Sigmoid colon (tissue), 7 donors: ENCODE data around the gene CPEB1. TPM values are rescaled to one million over a fixed set of nuclear protein-coding genes. Genes with fewer than 3 reads are reported as not detected.

Source experiments
- DNase-seq: peaks from one replicate; pipeline ENCODE4 v3.0.0-alpha.2; 2019
- H3K27ac ChIP-seq, 4 donors: fragments of 200-600 bp; sonication (generic); one replicate each; pipeline ENCODE4 v1.5.1; 2016 to 2019; ENCODE audit warnings: mild to moderate bottlenecking in 1 of 4
- H3K27me3 ChIP-seq, 3 donors: fragments of 200-600 bp; sonication (generic); one replicate each; pipeline ENCODE4 v1.5.1; 2019; ENCODE audit warnings: mild to moderate bottlenecking in 1 of 3
- H3K36me3 ChIP-seq, 4 donors: fragments of 200-600 bp; sonication (generic); one replicate each; pipeline ENCODE4 v1.5.1; 2016 to 2019
- H3K4me1 ChIP-seq, 4 donors: fragments of 200-600 bp; sonication (generic); one replicate each; pipeline ENCODE4 v1.5.1; 2017 to 2019
- H3K4me3 ChIP-seq, 4 donors: fragments of 200-600 bp; sonication (generic); one replicate each; pipeline ENCODE4 v1.5.1; 2017 to 2019; ENCODE audit warnings: mild to moderate bottlenecking in 2 of 4, moderate library complexity in 1 of 4
- H3K9me3 ChIP-seq, 4 donors: fragments of 200-600 bp in 3 of 4; sonication (generic) in 3 of 4; one replicate each; pipeline versions ENCODE4 v1.5.1 to v1.6.1; 2013 to 2019
- EP300 ChIP-seq, 4 donors: sonication (generic); formaldehyde crosslinking; IDR thresholded peaks; one replicate each; pipeline ENCODE4 v1.6.1; 2017; ENCODE audit warnings: antibody characterized with exemption in 4 of 4
- POLR2A ChIP-seq, 2 donors: fragments of 450-650 bp; IDR thresholded peaks; one replicate each; pipeline ENCODE4 v1.6.1; 2016; ENCODE audit warnings: antibody characterized with exemption in 2 of 2, mild to moderate bottlenecking in 2 of 2, moderate library complexity in 2 of 2
- POLR2AphosphoS5 ChIP-seq, 4 donors: sonication (generic); formaldehyde crosslinking; IDR thresholded peaks; one replicate each; pipeline ENCODE4 v1.6.1; 2017; ENCODE audit warnings: antibody characterized with exemption in 4 of 4
- WGBS, 2 donors: extraction: QIAGEN DNeasy Blood & Tissue Kit; methylation state at CpG; one replicate each; pipeline ENCODE4 v1.1.7; 2013; 5-methylcytosine and 5-hydroxymethylcytosine counted together
- intact Hi-C: fragments of 100-400 bp; cut with DNase I; formaldehyde crosslinking; loops from one replicate; pipeline ENCODE4 v1.15.1; 2023
- polyA plus RNA-seq, 3 donors: library from polyadenylated mRNA; stranded (reverse); fragments of 200-250 nt; gene quantifications; one replicate each; pipeline ENCODE4 v1.2.3, GENCODE V29; 2013
- total RNA-seq, 4 donors: library from RNA; depleted of rRNA; stranded (reverse); fragments of >200 nt; gene quantifications; one replicate each; pipeline ENCODE4 v1.1.0, GENCODE V29; 2016
- TF ChIP-seq, protein P1 (sequence below), 4 experiments: fragments of 450-650 bp in 3 of 4; fragments of 200-600 bp in 1 of 4; IDR thresholded peaks; one replicate each; pipeline ENCODE4 v1.5.1; 2016 to 2019; ENCODE audit warnings: antibody characterized with exemption in 4 of 4, mild to moderate bottlenecking in 3 of 4, moderate library complexity in 2 of 4
- donor health status: healthy with polysubstance abuse.
- donor health status: Bipolar disorder and iron deficiency.
- donor health status: healthy.

CPEB1 gene
- total RNA-seq (10 to 100 TPM in 3 of 4 donors, 1 to 10 TPM in 1; 8.3 to 13.2 (median 12.1) TPM), polyA plus RNA-seq (1 to 10 TPM in 2 of 3 donors, not detected in 1; 1.2 to 2.1 TPM)

GRCh38 chr15:82647045-82647834 lies at the start of gene CPEB1:
Gene CPEB1, minus strand, starts transcription at chr15:82647363. Its CDS starts 18,904 bp downstream, at chr15:82628459.
- TF ChIP-seq, protein P1, sequence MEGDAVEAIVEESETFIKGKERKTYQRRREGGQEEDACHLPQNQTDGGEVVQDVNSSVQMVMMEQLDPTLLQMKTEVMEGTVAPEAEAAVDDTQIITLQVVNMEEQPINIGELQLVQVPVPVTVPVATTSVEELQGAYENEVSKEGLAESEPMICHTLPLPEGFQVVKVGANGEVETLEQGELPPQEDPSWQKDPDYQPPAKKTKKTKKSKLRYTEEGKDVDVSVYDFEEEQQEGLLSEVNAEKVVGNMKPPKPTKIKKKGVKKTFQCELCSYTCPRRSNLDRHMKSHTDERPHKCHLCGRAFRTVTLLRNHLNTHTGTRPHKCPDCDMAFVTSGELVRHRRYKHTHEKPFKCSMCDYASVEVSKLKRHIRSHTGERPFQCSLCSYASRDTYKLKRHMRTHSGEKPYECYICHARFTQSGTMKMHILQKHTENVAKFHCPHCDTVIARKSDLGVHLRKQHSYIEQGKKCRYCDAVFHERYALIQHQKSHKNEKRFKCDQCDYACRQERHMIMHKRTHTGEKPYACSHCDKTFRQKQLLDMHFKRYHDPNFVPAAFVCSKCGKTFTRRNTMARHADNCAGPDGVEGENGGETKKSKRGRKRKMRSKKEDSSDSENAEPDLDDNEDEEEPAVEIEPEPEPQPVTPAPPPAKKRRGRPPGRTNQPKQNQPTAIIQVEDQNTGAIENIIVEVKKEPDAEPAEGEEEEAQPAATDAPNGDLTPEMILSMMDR (IDR thresholded peaks at IDR 0.05), result no peak
- TF ChIP-seq POLR2AphosphoS5 (IDR thresholded peaks at IDR 0.05) (peak in 2 of 4 donors; percentile 13 to 14), EP300 (IDR thresholded peaks at IDR 0.05) (no peak), POLR2A (IDR thresholded peaks at IDR 0.05) (no peak)
- no peaks in the 10 kb centered on the region for H3K9me3 ChIP-seq
- H3K4me1 ChIP-seq, result peaks cover 0 to 28% (median 27%) of the 10 kb centered on the region in 4 donors
- peak within 1 kb of the TSS; percentile 30 to 62 (median 58) for H3K4me3 ChIP-seq
- peaks cover 0 to 27% (median 0%) of the 10 kb centered on the region in 3 donors for H3K27me3 ChIP-seq
- intact Hi-C loops, result loop anchor here (1.0 to 5.0 kb wide), 4 partner anchors 74 to 160 kb away; partner anchors contain the start of genes FSD2, RPS17 and WHAMM
- DNase-seq, result peak; percentile 88
- H3K36me3 ChIP-seq, result no peaks in the 10 kb centered on the region
- 11 to 22% methylated on average over 96 of the region's 96 CpGs for WGBS, 2 donors
- H3K27ac ChIP-seq, result peak within 1 kb of the TSS; percentile 51 to 63 (median 54)

- no peak for DNase-seq
Measured at GRCh38 chr15:82692171-82692570, 45.0 kb upstream of the CPEB1 start.

GRCh38 chr15:82689147-82689546 lies 42.0 kb upstream of the CPEB1 start:
- peak; percentile 37 for DNase-seq
- Histone ChIP-seq H3K9me3 (no peaks in the 10 kb centered on the region), H3K36me3 (no peaks in the 10 kb centered on the region), H3K27me3 (no peaks in the 10 kb centered on the region), H3K27ac (no peak overlapping the region), H3K4me3 (no peak overlapping the region), H3K4me1 (no peaks in the 10 kb centered on the region)
- intact Hi-C loops, result no loop called here
- TF ChIP-seq, protein P1 (IDR thresholded peaks at IDR 0.05), result no peak
- TF ChIP-seq EP300 (IDR thresholded peaks at IDR 0.05) (no peak), POLR2AphosphoS5 (IDR thresholded peaks at IDR 0.05) (no peak), POLR2A (IDR thresholded peaks at IDR 0.05) (no peak)
- WGBS, 2 donors, result 92 to 96% methylated on average over 8 of the region's 8 CpGs

More at GRCh38 chr15:82692171-82692570, 45.0 kb upstream of the CPEB1 start:
- Histone ChIP-seq H3K27me3 (no peaks in the 10 kb centered on the region), H3K9me3 (no peaks in the 10 kb centered on the region), H3K4me3 (no peak overlapping the region), H3K4me1 (no peaks in the 10 kb centered on the region), H3K27ac (no peak overlapping the region), H3K36me3 (no peaks in the 10 kb centered on the region)
- WGBS, 2 donors, result 93 to 94% methylated on average over 23 of the region's 23 CpGs
- TF ChIP-seq POLR2A (IDR thresholded peaks at IDR 0.05), result no peak
- no peak for TF ChIP-seq POLR2AphosphoS5 (IDR thresholded peaks at IDR 0.05)
- TF ChIP-seq EP300 (IDR thresholded peaks at IDR 0.05), result no peak
- TF ChIP-seq, protein P1 (IDR thresholded peaks at IDR 0.05), result no peak
- intact Hi-C loops, result no loop called here

GRCh38 chr15:82688691-82689090 lies 41.5 kb upstream of the CPEB1 start:
- Histone ChIP-seq H3K27ac (no peak overlapping the region), H3K27me3 (peaks cover 0 to 4% (median 0%) of the 10 kb centered on the region in 3 donors), H3K4me3 (no peak overlapping the region), H3K4me1 (no peaks in the 10 kb centered on the region), H3K9me3 (no peaks in the 10 kb centered on the region), H3K36me3 (no peaks in the 10 kb centered on the region)
- 85 to 90% methylated on average over 10 of the region's 10 CpGs for WGBS, 2 donors
- TF ChIP-seq, protein P1 (IDR thresholded peaks at IDR 0.05), result no peak
- TF ChIP-seq EP300 (IDR thresholded peaks at IDR 0.05) (no peak), POLR2AphosphoS5 (IDR thresholded peaks at IDR 0.05) (no peak), POLR2A (IDR thresholded peaks at IDR 0.05) (no peak)
- DNase-seq, result peak; percentile 39
- intact Hi-C loops, result no loop called here
